HCT116 (cell line): ENCODE measurements around the gene SEMA3F.

Source experiments
- EZH2phosphoT487 ChIP-seq: fragments of 200-600 bp; IDR thresholded peaks from 2 replicates; pipeline ENCODE4 v1.6.1; 2018; ENCODE audit warnings: antibody characterized with exemption, borderline replicate concordance
- TF ChIP-seq, protein P1 (sequence below), 3 experiments: fragments of 200-600 bp in 1 of 3; sonication (generic) in 1 of 3; IDR thresholded peaks in 2 of 3; conservative IDR thresholded peaks in 1 of 3; 2 replicates each; pipeline ENCODE4 v1.5.1; 2012 to 2017; ENCODE audit warnings: low read depth in 2 of 3, low read length in 2 of 3, antibody characterized with exemption in 1 of 3, borderline replicate concordance in 1 of 3, control low read depth in 1 of 3, mild to moderate bottlenecking in 1 of 3, mixed read lengths in 1 of 3, mixed run types in 1 of 3, moderate library complexity in 1 of 3; ENCODE audit not compliant: insufficient read depth in 1 of 3
- TF ChIP-seq, protein P2 (sequence below): IDR thresholded peaks from 2 replicates; pipeline ENCODE4 v1.6.1; 2012

DNA sequence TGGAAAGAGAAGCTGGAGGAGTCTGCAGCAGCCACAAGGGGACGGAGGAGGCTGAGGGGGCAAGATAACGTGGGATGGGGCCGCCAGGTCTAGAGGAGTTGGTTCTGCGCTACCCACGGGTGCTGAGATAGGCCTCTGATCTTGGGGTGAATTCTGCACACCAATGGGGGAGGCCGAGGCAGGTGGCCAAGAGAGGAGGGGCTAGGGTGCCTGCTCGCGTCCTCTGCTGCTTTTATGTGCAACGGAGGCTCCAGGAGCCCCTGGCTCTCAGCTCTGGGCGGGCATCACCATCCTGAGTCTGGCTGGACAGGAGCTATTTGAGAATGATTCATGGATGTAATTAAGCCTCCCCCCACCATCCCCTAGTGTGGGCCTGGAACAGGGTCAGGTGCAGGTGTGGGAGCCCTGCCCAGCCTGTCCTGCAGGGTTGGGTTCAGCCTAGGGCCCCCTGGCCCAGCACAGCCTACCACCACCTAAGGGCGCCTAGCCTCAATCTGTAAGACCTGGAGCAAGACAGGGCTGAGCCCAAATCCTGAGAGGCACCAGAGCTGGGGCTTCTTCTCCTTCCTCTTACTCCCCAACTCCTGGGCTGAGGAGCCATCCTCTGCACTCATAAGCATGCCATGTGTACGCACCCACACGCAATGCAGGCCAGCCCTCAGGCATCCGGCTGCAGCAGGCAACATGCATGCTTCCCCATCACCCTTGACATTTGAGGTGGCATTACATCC is 32.3 kb upstream of the SEMA3F start:
- TF ChIP-seq, protein P1, sequence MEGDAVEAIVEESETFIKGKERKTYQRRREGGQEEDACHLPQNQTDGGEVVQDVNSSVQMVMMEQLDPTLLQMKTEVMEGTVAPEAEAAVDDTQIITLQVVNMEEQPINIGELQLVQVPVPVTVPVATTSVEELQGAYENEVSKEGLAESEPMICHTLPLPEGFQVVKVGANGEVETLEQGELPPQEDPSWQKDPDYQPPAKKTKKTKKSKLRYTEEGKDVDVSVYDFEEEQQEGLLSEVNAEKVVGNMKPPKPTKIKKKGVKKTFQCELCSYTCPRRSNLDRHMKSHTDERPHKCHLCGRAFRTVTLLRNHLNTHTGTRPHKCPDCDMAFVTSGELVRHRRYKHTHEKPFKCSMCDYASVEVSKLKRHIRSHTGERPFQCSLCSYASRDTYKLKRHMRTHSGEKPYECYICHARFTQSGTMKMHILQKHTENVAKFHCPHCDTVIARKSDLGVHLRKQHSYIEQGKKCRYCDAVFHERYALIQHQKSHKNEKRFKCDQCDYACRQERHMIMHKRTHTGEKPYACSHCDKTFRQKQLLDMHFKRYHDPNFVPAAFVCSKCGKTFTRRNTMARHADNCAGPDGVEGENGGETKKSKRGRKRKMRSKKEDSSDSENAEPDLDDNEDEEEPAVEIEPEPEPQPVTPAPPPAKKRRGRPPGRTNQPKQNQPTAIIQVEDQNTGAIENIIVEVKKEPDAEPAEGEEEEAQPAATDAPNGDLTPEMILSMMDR (IDR thresholded peaks at IDR 0.05 in 2 of 3, conservative IDR thresholded peaks at IDR 0.05 in 1 of 3; ENCODE audit: borderline replicate concordance in 1 of 3, insufficient read depth in 1 of 3, low read depth in 2 of 3, low read length in 2 of 3): no peak
- TF ChIP-seq EZH2phosphoT487: no peak
- TF ChIP-seq, protein P2, sequence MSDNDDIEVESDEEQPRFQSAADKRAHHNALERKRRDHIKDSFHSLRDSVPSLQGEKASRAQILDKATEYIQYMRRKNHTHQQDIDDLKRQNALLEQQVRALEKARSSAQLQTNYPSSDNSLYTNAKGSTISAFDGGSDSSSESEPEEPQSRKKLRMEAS: no peak
